Upper lobe of left lung (tissue), 6 donors: Measurements from ENCODE around the gene CLDN19. TPM values are rescaled to one million over a fixed set of nuclear protein-coding genes. Genes with fewer than 3 reads are reported as not detected.

ENCODE experiments used
- ATAC-seq, 2 donors: fragments of 200-7000 bp; cut with Tn5 transposase; one replicate each; pipeline ENCODE4 v1.9.1; 2022; ENCODE audit warnings: mild to moderate bottlenecking in 2 of 2, moderate library complexity in 2 of 2; ENCODE audit not compliant: low FRiP score in 2 of 2
- DNase-seq, 2 donors: peaks; one replicate each; pipeline ENCODE4 v3.0.0-alpha.2; 2019 to 2020
- H3K27ac ChIP-seq, 4 donors: fragments of 200-600 bp; sonication (generic); one replicate each; pipeline ENCODE4 v1.5.1; 2016 to 2019
- H3K27me3 ChIP-seq, 4 donors: fragments of 200-600 bp; sonication (generic); one replicate each; pipeline ENCODE4 v1.5.1; 2017 to 2019
- H3K36me3 ChIP-seq, 4 donors: fragments of 200-600 bp; sonication (generic); one replicate each; pipeline ENCODE4 v1.5.1; 2016 to 2019
- H3K4me1 ChIP-seq, 4 donors: fragments of 200-600 bp; sonication (generic); one replicate each; pipeline ENCODE4 v1.5.1; 2018 to 2019
- H3K4me3 ChIP-seq, 4 donors: fragments of 200-600 bp; sonication (generic); one replicate each; pipeline ENCODE4 v1.5.1; 2017 to 2019; ENCODE audit warnings: mild to moderate bottlenecking in 2 of 4, moderate library complexity in 1 of 4
- H3K9me3 ChIP-seq, 4 donors: fragments of 200-600 bp; sonication (generic); one replicate each; pipeline ENCODE4 v1.5.1; 2018 to 2019
- EP300 ChIP-seq, 4 donors: sonication (generic); formaldehyde crosslinking; IDR thresholded peaks; one replicate each; pipeline ENCODE4 v1.5.1; 2017; ENCODE audit warnings: antibody characterized with exemption in 4 of 4, control low read depth in 2 of 4
- POLR2A ChIP-seq, 4 donors: fragments of 450-650 bp; IDR thresholded peaks; one replicate each; pipeline ENCODE4 v1.5.1; 2016 to 2017; ENCODE audit warnings: antibody characterized with exemption in 4 of 4, mild to moderate bottlenecking in 2 of 4
- POLR2AphosphoS5 ChIP-seq, 2 donors: sonication (generic); formaldehyde crosslinking; IDR thresholded peaks; one replicate each; pipeline ENCODE4 v1.5.1; 2017; ENCODE audit warnings: antibody characterized with exemption in 2 of 2
- WGBS, 2 donors: methylation state at CpG; one replicate each; pipeline ENCODE4 v1.1.5; 2017 to 2018; 5-methylcytosine and 5-hydroxymethylcytosine counted together
- total RNA-seq, 6 donors: library from RNA; depleted of rRNA in 4 of 6; stranded (reverse); fragments of >200 nt in 4 of 6; gene quantifications; one replicate each; pipeline versions ENCODE4 v1.1.0 to v1.2.1, GENCODE V29; 2016 to 2021
- TF ChIP-seq, protein P1 (sequence below), 6 experiments: fragments of 450-650 bp in 4 of 6; fragments of 200-600 bp in 2 of 6; sonication (generic) in 2 of 6; IDR thresholded peaks; one replicate each; pipeline ENCODE4 v1.5.1; 2016 to 2019; ENCODE audit warnings: antibody characterized with exemption in 6 of 6
- donor health status: DM: no; HTN: no; CAD: no; lungs with moderate emphysema.
- donor health status: DM: no; HTN: yes; CAD: no; lungs with severe emphysema.

CLDN19 gene
- total RNA-seq, 6 donors from 2014 or later = not detected

DNA sequence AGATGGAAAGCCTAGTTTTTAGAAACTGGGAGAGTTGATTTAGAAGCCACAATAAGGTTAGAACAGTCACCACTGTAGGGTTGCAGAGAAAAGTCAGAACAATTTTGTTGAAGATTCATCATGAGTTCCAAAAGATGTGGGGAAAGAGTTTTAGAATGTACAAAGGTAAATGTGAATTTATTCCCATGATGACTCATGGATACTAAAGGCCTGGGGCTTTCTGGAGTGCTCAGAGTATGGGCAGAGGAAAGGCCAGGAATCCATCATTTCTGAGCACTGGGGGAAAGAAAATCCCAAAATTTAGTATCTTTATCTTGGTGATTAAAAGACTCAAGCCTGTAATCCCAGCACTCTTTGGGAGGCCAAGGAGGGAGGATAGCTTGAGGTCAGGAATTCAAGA lies 40.0 kb downstream of the CLDN19 start:
- H3K27ac ChIP-seq = no peak overlapping the region
- no peaks in the 10 kb centered on the region for H3K9me3 ChIP-seq
- peaks cover 34 to 98% (median 81%) of the 10 kb centered on the region in 4 donors for H3K36me3 ChIP-seq
- H3K4me1 ChIP-seq = no peaks in the 10 kb centered on the region
- no peaks in the 10 kb centered on the region for H3K27me3 ChIP-seq
- DNase-seq (no peak), ATAC-seq (no peak)
- TF ChIP-seq POLR2AphosphoS5 (IDR thresholded peaks at IDR 0.05) (no peak), EP300 (IDR thresholded peaks at IDR 0.05) (no peak), POLR2A (IDR thresholded peaks at IDR 0.05) (no peak)
- TF ChIP-seq, protein P1, sequence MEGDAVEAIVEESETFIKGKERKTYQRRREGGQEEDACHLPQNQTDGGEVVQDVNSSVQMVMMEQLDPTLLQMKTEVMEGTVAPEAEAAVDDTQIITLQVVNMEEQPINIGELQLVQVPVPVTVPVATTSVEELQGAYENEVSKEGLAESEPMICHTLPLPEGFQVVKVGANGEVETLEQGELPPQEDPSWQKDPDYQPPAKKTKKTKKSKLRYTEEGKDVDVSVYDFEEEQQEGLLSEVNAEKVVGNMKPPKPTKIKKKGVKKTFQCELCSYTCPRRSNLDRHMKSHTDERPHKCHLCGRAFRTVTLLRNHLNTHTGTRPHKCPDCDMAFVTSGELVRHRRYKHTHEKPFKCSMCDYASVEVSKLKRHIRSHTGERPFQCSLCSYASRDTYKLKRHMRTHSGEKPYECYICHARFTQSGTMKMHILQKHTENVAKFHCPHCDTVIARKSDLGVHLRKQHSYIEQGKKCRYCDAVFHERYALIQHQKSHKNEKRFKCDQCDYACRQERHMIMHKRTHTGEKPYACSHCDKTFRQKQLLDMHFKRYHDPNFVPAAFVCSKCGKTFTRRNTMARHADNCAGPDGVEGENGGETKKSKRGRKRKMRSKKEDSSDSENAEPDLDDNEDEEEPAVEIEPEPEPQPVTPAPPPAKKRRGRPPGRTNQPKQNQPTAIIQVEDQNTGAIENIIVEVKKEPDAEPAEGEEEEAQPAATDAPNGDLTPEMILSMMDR (IDR thresholded peaks at IDR 0.05) = no peak
- H3K4me3 ChIP-seq = no peak overlapping the region

DNA sequence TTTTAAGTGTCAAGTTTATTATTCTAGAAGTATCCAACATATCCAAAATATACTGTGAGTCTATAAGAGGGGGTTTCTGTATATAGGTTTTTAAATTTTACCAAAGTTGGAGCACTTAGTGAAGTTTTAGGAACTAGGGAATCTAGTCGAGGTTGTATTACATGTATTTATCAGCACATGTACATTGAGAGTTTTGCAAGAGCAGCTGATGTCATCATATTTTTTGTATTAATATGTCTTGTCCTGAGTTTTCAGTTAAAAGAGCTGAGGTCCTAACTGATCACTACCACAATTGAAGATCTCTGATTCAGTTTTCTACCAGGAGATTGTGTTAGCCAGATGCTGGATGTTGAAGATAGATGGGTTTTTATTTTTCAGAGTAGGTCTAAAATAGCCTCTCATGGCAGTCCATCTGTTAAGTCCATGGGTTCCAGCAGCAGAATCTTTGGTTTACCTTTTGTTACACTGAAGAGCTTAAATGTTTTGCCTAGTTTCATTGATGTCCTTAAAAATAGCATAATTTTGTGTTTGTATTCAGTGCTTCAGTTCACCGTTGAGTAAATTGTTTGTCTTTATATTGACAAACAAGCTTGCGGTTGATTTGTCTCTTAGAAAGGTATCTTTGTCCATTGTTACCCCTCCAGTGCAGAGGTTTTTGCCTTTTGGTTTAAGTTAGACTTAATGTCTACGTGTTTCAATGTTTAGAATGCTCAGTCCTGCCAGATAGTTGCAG lies 41.8 kb downstream of the CLDN19 start:
- WGBS, 2 donors = 91 to 93% methylated on average over 4 of the region's 4 CpGs
- Histone ChIP-seq H3K4me3 (no peak overlapping the region), H3K4me1 (peaks cover 0 to 5% (median 3%) of the 10 kb centered on the region in 4 donors), H3K36me3 (peaks cover 32 to 95% (median 66%) of the 10 kb centered on the region in 4 donors), H3K27me3 (no peaks in the 10 kb centered on the region), H3K9me3 (no peaks in the 10 kb centered on the region), H3K27ac (no peak overlapping the region)
- no peak for DNase-seq
- TF ChIP-seq EP300 (IDR thresholded peaks at IDR 0.05) = no peak
- TF ChIP-seq, protein P1 (IDR thresholded peaks at IDR 0.05) = no peak
- no peak for TF ChIP-seq POLR2AphosphoS5 (IDR thresholded peaks at IDR 0.05)
- TF ChIP-seq POLR2A (IDR thresholded peaks at IDR 0.05) = no peak
- ATAC-seq = no peak

DNA sequence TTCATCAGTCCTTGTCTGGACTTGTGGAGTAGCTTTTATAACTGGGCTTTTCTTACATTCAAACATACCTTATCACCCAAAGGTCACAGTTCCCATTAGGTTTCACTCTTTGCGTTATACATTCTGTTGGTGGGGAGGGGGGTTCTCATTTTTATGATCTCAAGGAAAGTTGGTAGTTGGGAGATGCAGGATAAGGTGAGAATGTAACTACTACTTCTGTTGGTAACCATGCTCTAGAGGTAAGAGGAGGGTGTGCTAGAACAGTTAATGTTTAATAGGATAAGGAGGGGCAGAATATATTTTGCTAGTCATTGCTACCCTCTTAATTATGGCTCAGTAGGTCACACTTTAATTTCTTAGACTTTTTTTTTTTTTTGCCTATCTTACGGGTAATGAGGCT lies 47.1 kb downstream of the CLDN19 start:
- TF ChIP-seq, protein P1 (IDR thresholded peaks at IDR 0.05) = no peak
- TF ChIP-seq POLR2AphosphoS5 (IDR thresholded peaks at IDR 0.05) (no peak), EP300 (IDR thresholded peaks at IDR 0.05) (no peak), POLR2A (IDR thresholded peaks at IDR 0.05) (no peak)

DNA sequence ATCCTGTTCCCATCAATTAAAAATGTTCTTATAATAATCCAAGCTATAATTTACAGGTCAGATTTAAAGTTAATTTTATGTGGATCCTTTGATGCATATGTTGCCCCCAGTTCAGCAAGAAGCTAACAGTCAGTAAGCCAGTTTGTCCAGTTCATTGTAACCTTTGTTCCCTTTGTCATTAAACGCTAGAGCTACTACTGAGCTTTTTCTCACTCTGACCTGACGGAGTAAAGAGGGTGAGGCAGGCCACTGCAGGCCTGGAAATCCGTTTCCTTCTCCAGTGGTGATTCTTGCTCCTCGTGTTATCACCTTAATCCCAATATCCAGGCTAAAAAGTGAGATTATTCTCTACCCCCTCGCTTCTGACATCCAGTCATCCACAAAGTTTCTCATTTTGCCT lies 47.6 kb downstream of the CLDN19 start:
- no peak overlapping the region for H3K4me3 ChIP-seq
- H3K4me1 ChIP-seq = peaks cover 37 to 61% (median 42%) of the 10 kb centered on the region in 4 donors

More for the DNA sequence above, 47.1 kb downstream of the CLDN19 start:
- H3K27me3 ChIP-seq = no peaks in the 10 kb centered on the region
- no peak for DNase-seq
- peaks cover 35 to 56% (median 42%) of the 10 kb centered on the region in 4 donors for H3K4me1 ChIP-seq
- H3K36me3 ChIP-seq = peaks cover 8 to 42% (median 19%) of the 10 kb centered on the region in 4 donors
- no peak overlapping the region for H3K4me3 ChIP-seq
- no peaks in the 10 kb centered on the region for H3K9me3 ChIP-seq
- peak in 1 of 2 donors; percentile 49 for ATAC-seq
- WGBS, 2 donors = 67 to 82% methylated on average over 2 of the region's 2 CpGs
- peak overlapping the region in 1 of 4 donors; percentile 42 for H3K27ac ChIP-seq

More for the DNA sequence above, 47.6 kb downstream of the CLDN19 start:
- no peak for DNase-seq
- H3K36me3 ChIP-seq = peaks cover 3 to 37% (median 15%) of the 10 kb centered on the region in 4 donors
- peak overlapping the region in 2 of 4 donors; percentile 0 to 42 for H3K27ac ChIP-seq
- TF ChIP-seq, protein P1 (IDR thresholded peaks at IDR 0.05) = no peak
- no peak for TF ChIP-seq POLR2AphosphoS5 (IDR thresholded peaks at IDR 0.05)
- no peak for TF ChIP-seq EP300 (IDR thresholded peaks at IDR 0.05)
- no peak for TF ChIP-seq POLR2A (IDR thresholded peaks at IDR 0.05)
- H3K9me3 ChIP-seq = no peaks in the 10 kb centered on the region
- H3K27me3 ChIP-seq = no peaks in the 10 kb centered on the region
- ATAC-seq = no peak
- 37 to 79% methylated on average over 5 of the region's 5 CpGs for WGBS, 2 donors
